K562 (cell line): ENCODE data around the gene SLC22A23. TPM values are rescaled to one million over a fixed set of nuclear protein-coding genes. Genes with fewer than 3 reads are reported as not detected.

Experiments used
- ARNT ChIP-seq, 2 experiments: fragments of 450-650 bp; IDR thresholded peaks; 2 replicates each; pipeline ENCODE4 v1.6.1; 2016; ENCODE audit warnings: mild to moderate bottlenecking in 1 of 2
- C11orf30 ChIP-seq: fragments of 450-650 bp; IDR thresholded peaks from 2 replicates; pipeline ENCODE4 v1.6.1; 2016; ENCODE audit warnings: low read depth, mild to moderate bottlenecking
- CBFA2T2 ChIP-seq: fragments of 450-650 bp; conservative IDR thresholded peaks from 2 replicates; pipeline ENCODE4 v1.6.1; 2017; ENCODE audit warnings: mild to moderate bottlenecking
- E2F5 ChIP-seq: sonication (generic); formaldehyde crosslinking; IDR thresholded peaks from 2 replicates; pipeline ENCODE4 v1.8.0; 2022; ENCODE audit warnings: mild to moderate bottlenecking, missing genetic modification reagents
- FOXO4 ChIP-seq: fragments of 450-650 bp; formaldehyde crosslinking; IDR thresholded peaks from 2 replicates; pipeline ENCODE4 v1.4.0; 2020; ENCODE audit warnings: mild to moderate bottlenecking, moderate library complexity
- GABPB2 ChIP-seq: fragments of 250-450 bp; sonication (Bioruptor Pico); conservative IDR thresholded peaks from 2 replicates; pipeline ENCODE4 v1.5.1; 2021; ENCODE audit warnings: mild to moderate bottlenecking
- NONO ChIP-seq, 2 experiments: fragments of 200-400 bp in 1 of 2; fragments of 450-650 bp in 1 of 2; formaldehyde crosslinking in 1 of 2; IDR thresholded peaks; 2 replicates each; pipeline ENCODE4 v1.6.1; 2017; ENCODE audit warnings: low read depth in 2 of 2, mild to moderate bottlenecking in 2 of 2, moderate library complexity in 2 of 2, low read length in 1 of 2
- OTX1 ChIP-seq: fragments of 450-650 bp; formaldehyde crosslinking; IDR thresholded peaks from 2 replicates; pipeline ENCODE4 v1.4.0; 2022; ENCODE audit warnings: mild to moderate bottlenecking
- REST ChIP-seq, 2 experiments: fragments of 450-650 bp; formaldehyde crosslinking in 1 of 2; IDR thresholded peaks; 2 replicates each; pipeline versions ENCODE4 v1.4.0 to v1.6.1; 2014 to 2020; ENCODE audit warnings: mild to moderate bottlenecking in 2 of 2, borderline replicate concordance in 1 of 2, low read depth in 1 of 2
- TAF9B ChIP-seq: fragments of 450-650 bp; IDR thresholded peaks from 2 replicates; pipeline ENCODE4 v1.6.1; 2018; ENCODE audit warnings: mild to moderate bottlenecking; ENCODE audit not compliant: partially characterized antibody
- ZBTB5 ChIP-seq: fragments of 450-650 bp; IDR thresholded peaks from 2 replicates; pipeline ENCODE4 v1.6.1; 2017; ENCODE audit warnings: antibody characterized with exemption
- ZNF3 ChIP-seq: fragments of 250-450 bp; sonication (Bioruptor Pico); IDR thresholded peaks from 2 replicates; pipeline ENCODE4 v1.5.0; 2021; ENCODE audit warnings: mild to moderate bottlenecking, moderate library complexity
- ZNF507 ChIP-seq: conservative IDR thresholded peaks from 2 replicates; pipeline ENCODE4 v1.6.1; 2017; ENCODE audit warnings: missing genetic modification characterization, missing compliant biosample characterization
- ZNF644 ChIP-seq: fragments of 200-800 bp; sonication (Bioruptor generic); IDR thresholded peaks from 2 replicates; pipeline ENCODE4 v1.6.1; 2016; ENCODE audit warnings: low read depth, missing genetic modification characterization, missing compliant biosample characterization
- ZNF76 ChIP-seq: fragments of 250-450 bp; sonication (Bioruptor Pico); IDR thresholded peaks from 2 replicates; pipeline ENCODE4 v1.4.0; 2020; ENCODE audit warnings: mild to moderate bottlenecking, moderate library complexity, borderline replicate concordance
- polyA plus RNA-seq, 8 experiments: library from polyadenylated mRNA; depleted of rRNA in 4 of 8; stranded (reverse) in 5 of 8; unstranded in 3 of 8; fragments of >200 nt; fragmentation: Nextera tagmentation in 2 of 8; fragmentation: Illumina TruSeq in 1 of 8; extraction: Ambion mirVana in 2 of 8; extraction: Trizol in 1 of 8; gene quantifications; 2 replicates each; pipeline versions ENCODE4 v1.2.1 to v1.2.3, GENCODE V29; 2011 to 2014; ENCODE audit warnings: inconsistent platforms in 1 of 8, missing spikeins in 1 of 8
- total RNA-seq, 7 experiments: library from RNA; depleted of rRNA in 6 of 7; stranded (reverse); fragments of >200 nt in 6 of 7; fragmentation: Illumina TruSeq in 2 of 7; extraction: Trizol in 2 of 7; gene quantifications; 2 replicates each; pipeline versions ENCODE4 v1.2.1 to v1.2.3, GENCODE V29; 2011 to 2021; ENCODE audit warnings: low replicate concordance in 1 of 7

SLC22A23 gene
- total and polyA plus RNA-seq, 9 of the 15 experiments (the other 6 are each of a cell fraction or from before 2014, with no cell fraction given), result 0.30 to 8.7 (median 2.5) TPM

- TF ChIP-seq FOXO4 (CRISPR knock-in tag) (no peak), C11orf30 (peak; percentile 89), NONO (IDR thresholded peaks at IDR 0.05; ENCODE audit: low read depth in 2 of 2, low read length in 1 of 2) (no peak), ZNF76 (no peak), E2F5 (CRISPR knock-in tag) (no peak), ZNF644 (tag) (no peak), REST (IDR thresholded peaks at IDR 0.05; ENCODE audit: borderline replicate concordance) (no peak), REST (CRISPR knock-in tag; IDR thresholded peaks at IDR 0.05; ENCODE audit: low read depth) (no peak), OTX1 (CRISPR knock-in tag) (no peak), ZNF3 (CRISPR knock-in tag) (no peak), ARNT (IDR thresholded peaks at IDR 0.05) (0 out of 4 replicates have a peak, but pooled peaks of 1 of the 2 experiments have one; percentile 29), TAF9B (no peak), GABPB2 (no peak), ZNF507 (tag) (no peak), ZBTB5 (no peak), CBFA2T2 (no peak; the same call in 1 of the 2 replicates)
Observed at GRCh38 chr6:3442431-3443220, 14.2 kb downstream of the SLC22A23 start (continued).
